Uterus (tissue), 4 donors: ENCODE results near the gene XIRP2. TPM values are rescaled to one million over a fixed set of nuclear protein-coding genes. Genes with fewer than 3 reads are reported as not detected.

Experiments used
- DNase-seq, 2 donors: peaks; one replicate each; pipeline ENCODE4 v3.0.0-alpha.2; 2019 to 2020
- H3K27ac ChIP-seq, 2 donors: fragments of 200-600 bp; sonication (generic); 1 replicate in 1 of 2; 2 replicates in 1 of 2; pipeline ENCODE4 v1.5.1; 2016 to 2018
- H3K27me3 ChIP-seq, 2 donors: fragments of 200-600 bp; sonication (generic); one replicate each; pipeline ENCODE4 v1.5.1; 2018 to 2019; ENCODE audit warnings: control low read depth in 1 of 2
- H3K36me3 ChIP-seq, 2 donors: fragments of 200-600 bp; sonication (generic); one replicate each; pipeline ENCODE4 v1.5.1; 2019; ENCODE audit warnings: control low read depth in 1 of 2
- H3K4me1 ChIP-seq, 2 donors: fragments of 200-600 bp; sonication (generic); one replicate each; pipeline ENCODE4 v1.5.1; 2018 to 2019; ENCODE audit warnings: control low read depth in 1 of 2
- H3K4me3 ChIP-seq, 2 donors: fragments of 200-600 bp; sonication (generic); 1 replicate in 1 of 2; 2 replicates in 1 of 2; pipeline ENCODE4 v1.5.1; 2018 to 2019; ENCODE audit warnings: mild to moderate bottlenecking in 1 of 2
- H3K9me3 ChIP-seq, 2 donors: fragments of 200-600 bp; sonication (generic); one replicate each; pipeline ENCODE4 v1.5.1; 2019; ENCODE audit warnings: control low read depth in 1 of 2
- CTCF ChIP-seq, 4 experiments: fragments of 200-600 bp in 2 of 4; fragments of 450-650 bp in 2 of 4; sonication (generic) in 2 of 4; IDR thresholded peaks; one replicate each; pipeline ENCODE4 v1.5.1; 2016 to 2019; ENCODE audit warnings: antibody characterized with exemption in 4 of 4, mild to moderate bottlenecking in 2 of 4, moderate library complexity in 1 of 4
- POLR2A ChIP-seq, 2 donors: fragments of 450-650 bp; IDR thresholded peaks; one replicate each; pipeline ENCODE4 v1.6.1; 2016; ENCODE audit warnings: antibody characterized with exemption in 2 of 2, mild to moderate bottlenecking in 1 of 2, moderate library complexity in 1 of 2
- intact Hi-C: fragments of 100-400 bp; cut with DNase I; formaldehyde crosslinking; loops from one replicate; pipeline ENCODE4 v1.15.1; 2023; ENCODE audit warnings: low total_unique reads
- total RNA-seq, 4 donors: library from RNA; depleted of rRNA in 3 of 4; stranded (reverse); fragments of >200 nt in 3 of 4; gene quantifications; one replicate each; pipeline versions ENCODE4 v1.1.0 to v1.2.4, GENCODE V29; 2014 to 2023
- donor health status: DM: yes; HTN: yes; CAD: no.

The XIRP2 gene
- total RNA-seq, 4 donors from 2014 or later = 0.49 to 0.55 TPM; not detected in 2

GRCh38 chr2:166892397-166892796, 4.1 kb downstream of the XIRP2 start:
- no peaks in the 10 kb centered on the region for H3K4me1 ChIP-seq
- TF ChIP-seq CTCF (IDR thresholded peaks at IDR 0.05) (no peak), POLR2A (IDR thresholded peaks at IDR 0.05) (no peak)
- no peaks in the 10 kb centered on the region for H3K27me3 ChIP-seq
- intact Hi-C loops = no loop called here
- no peak overlapping the region for H3K27ac ChIP-seq
- no peaks in the 10 kb centered on the region for H3K9me3 ChIP-seq
- no peaks in the 10 kb centered on the region for H3K36me3 ChIP-seq
- no peak for DNase-seq
- H3K4me3 ChIP-seq = no peak overlapping the region

- Histone ChIP-seq H3K9me3 (no peaks in the 10 kb centered on the region), H3K4me3 (no peak overlapping the region), H3K36me3 (no peaks in the 10 kb centered on the region), H3K27ac (no peak overlapping the region), H3K4me1 (no peaks in the 10 kb centered on the region), H3K27me3 (no peaks in the 10 kb centered on the region)
- TF ChIP-seq CTCF (IDR thresholded peaks at IDR 0.05) (no peak), POLR2A (IDR thresholded peaks at IDR 0.05) (no peak)
- DNase-seq = no peak
- intact Hi-C loops = no loop called here
Measured at GRCh38 chr2:166895243-166895642, 7.0 kb downstream of the XIRP2 start.

- Histone ChIP-seq H3K9me3 (no peaks in the 10 kb centered on the region), H3K4me1 (no peaks in the 10 kb centered on the region), H3K27ac (no peak overlapping the region), H3K36me3 (no peaks in the 10 kb centered on the region), H3K27me3 (no peaks in the 10 kb centered on the region), H3K4me3 (no peak overlapping the region)
- no peak for TF ChIP-seq CTCF (IDR thresholded peaks at IDR 0.05)
- intact Hi-C loops = no loop called here
- no peak for DNase-seq
Measured at GRCh38 chr2:166897666-166898065, 9.4 kb downstream of the XIRP2 start.

GRCh38 chr2:166899676-166900075, 11.4 kb downstream of the XIRP2 start:
- no peaks in the 10 kb centered on the region for H3K9me3 ChIP-seq
- H3K27me3 ChIP-seq = no peaks in the 10 kb centered on the region
- intact Hi-C loops = no loop called here
- H3K4me1 ChIP-seq = no peaks in the 10 kb centered on the region
- DNase-seq = no peak
- no peak for TF ChIP-seq CTCF (IDR thresholded peaks at IDR 0.05)
- TF ChIP-seq POLR2A (IDR thresholded peaks at IDR 0.05) = no peak
- no peak overlapping the region for H3K4me3 ChIP-seq
- H3K36me3 ChIP-seq = no peaks in the 10 kb centered on the region
- H3K27ac ChIP-seq = no peak overlapping the region

- Histone ChIP-seq H3K27me3 (no peaks in the 10 kb centered on the region), H3K9me3 (no peaks in the 10 kb centered on the region), H3K4me3 (no peak overlapping the region), H3K4me1 (no peaks in the 10 kb centered on the region), H3K36me3 (no peaks in the 10 kb centered on the region), H3K27ac (no peak overlapping the region)
- TF ChIP-seq CTCF (IDR thresholded peaks at IDR 0.05) = no peak
- no peak for TF ChIP-seq POLR2A (IDR thresholded peaks at IDR 0.05)
- DNase-seq = no peak
- intact Hi-C loops = no loop called here
Measured at GRCh38 chr2:166900700-166901099, 12.4 kb downstream of the XIRP2 start.
